RWPE2 (cell line): ENCODE results near the gene FBXW2.

Experiments used
- ATAC-seq: fragments of 200-7000 bp; cut with Tn5 transposase; 3 replicates; pipeline ENCODE4 v1.9.1; 2021; ENCODE audit warnings: low read depth
- DNase-seq: peaks from one replicate; pipeline ENCODE4 v3.0.0-alpha.2; 2020; ENCODE audit warnings: low spot score
- H3K27ac ChIP-seq: fragments of 450-650 bp; 2 replicates; pipeline ENCODE4 v1.5.1; 2017; ENCODE audit warnings: mild to moderate bottlenecking; ENCODE audit not compliant: poor library complexity, severe bottlenecking
- H3K27me3 ChIP-seq: fragments of 250-450 bp; sonication (Bioruptor Pico); 2 replicates; pipeline ENCODE4 v1.5.1; 2021; ENCODE audit warnings: mild to moderate bottlenecking, moderate library complexity; ENCODE audit not compliant: insufficient read depth, poor library complexity, severe bottlenecking
- H3K36me3 ChIP-seq: fragments of 250-450 bp; sonication (Bioruptor Pico); 2 replicates; pipeline ENCODE4 v1.5.1; 2020; ENCODE audit warnings: low read depth, mild to moderate bottlenecking, moderate library complexity
- H3K4me1 ChIP-seq: fragments of 250-450 bp; sonication (Bioruptor Pico); 2 replicates; pipeline ENCODE4 v1.5.1; 2021; ENCODE audit warnings: mild to moderate bottlenecking, moderate library complexity; ENCODE audit not compliant: insufficient read depth, poor library complexity, severe bottlenecking
- H3K4me3 ChIP-seq: fragments of 250-450 bp; sonication (Bioruptor Pico); 2 replicates; pipeline ENCODE4 v1.5.1; 2021; ENCODE audit warnings: mild to moderate bottlenecking, moderate library complexity; ENCODE audit not compliant: severe bottlenecking
- H3K9me3 ChIP-seq: fragments of 250-450 bp; sonication (Bioruptor Pico); 2 replicates; pipeline ENCODE4 v1.5.1; 2021; ENCODE audit warnings: mild to moderate bottlenecking, moderate library complexity; ENCODE audit not compliant: severe bottlenecking
- CTCF ChIP-seq: fragments of 450-650 bp; IDR thresholded peaks from one replicate; pipeline ENCODE4 v1.5.1; 2017; ENCODE audit warnings: mild to moderate bottlenecking, moderate library complexity; ENCODE audit not compliant: poor library complexity, severe bottlenecking

The FBXW2 gene

GRCh38 chr9:120724757-120725400 is 68.3 kb downstream of the FBXW2 start:
- no peak for DNase-seq
- TF ChIP-seq CTCF = no peak
- Histone ChIP-seq H3K4me3 (no peak overlapping the region), H3K27me3 (no peaks in the 10 kb centered on the region), H3K27ac (no peak overlapping the region), H3K4me1 (no peaks in the 10 kb centered on the region), H3K36me3 (no peaks in the 10 kb centered on the region), H3K9me3 (no peaks in the 10 kb centered on the region)
- no peak for ATAC-seq

- no peaks in the 10 kb centered on the region for H3K36me3 ChIP-seq
- no peaks in the 10 kb centered on the region for H3K9me3 ChIP-seq
- DNase-seq = no peak
- TF ChIP-seq CTCF = no peak
- H3K4me1 ChIP-seq = no peaks in the 10 kb centered on the region
- no peak for ATAC-seq
- no peaks in the 10 kb centered on the region for H3K27me3 ChIP-seq
- H3K4me3 ChIP-seq = no peak overlapping the region
- no peak overlapping the region for H3K27ac ChIP-seq
These were observed 69.7 kb downstream of the FBXW2 start for GRCh38 chr9:120723565-120723964.

- ATAC-seq (no peak), DNase-seq (no peak)
- Histone ChIP-seq H3K27me3 (no peaks in the 10 kb centered on the region), H3K4me1 (no peaks in the 10 kb centered on the region), H3K9me3 (no peaks in the 10 kb centered on the region), H3K36me3 (no peaks in the 10 kb centered on the region), H3K27ac (no peak overlapping the region), H3K4me3 (no peak overlapping the region)
- TF ChIP-seq CTCF = no peak
These were observed 72.8 kb downstream of the FBXW2 start for GRCh38 chr9:120720404-120720803.

- no peaks in the 10 kb centered on the region for H3K36me3 ChIP-seq
- no peak for TF ChIP-seq CTCF
- peaks cover 2% of the 10 kb centered on the region for H3K4me1 ChIP-seq
- no peak overlapping the region for H3K4me3 ChIP-seq
- H3K9me3 ChIP-seq = no peaks in the 10 kb centered on the region
- DNase-seq (no peak), ATAC-seq (no peak)
- H3K27ac ChIP-seq = no peak overlapping the region
- no peaks in the 10 kb centered on the region for H3K27me3 ChIP-seq
These were observed 74.9 kb downstream of the FBXW2 start for GRCh38 chr9:120718316-120718715.

- no peak for DNase-seq
- H3K27me3 ChIP-seq = no peaks in the 10 kb centered on the region
- TF ChIP-seq CTCF = no peak
- no peak for ATAC-seq
- H3K9me3 ChIP-seq = no peaks in the 10 kb centered on the region
- no peaks in the 10 kb centered on the region for H3K36me3 ChIP-seq
- no peak overlapping the region for H3K4me3 ChIP-seq
- peaks cover 2% of the 10 kb centered on the region for H3K4me1 ChIP-seq
- no peak overlapping the region for H3K27ac ChIP-seq
These were observed 76.0 kb downstream of the FBXW2 start for GRCh38 chr9:120717176-120717575.
